OCI-LY7 (cell line): ENCODE results near the gene CEP72.

Experiments used
- EZH2phosphoT487 ChIP-seq: fragments of 200-600 bp; sonication (generic); IDR thresholded peaks from 2 replicates; pipeline ENCODE4 v1.6.1; 2018; ENCODE audit warnings: low read depth, borderline replicate concordance, mild to moderate bottlenecking, mixed run types, antibody characterized with exemption, low read length, moderate library complexity, mixed read lengths
- TF ChIP-seq, protein P1 (sequence below): fragments of 200-600 bp; sonication (generic); conservative IDR thresholded peaks from 2 replicates; pipeline ENCODE4 v1.5.1; 2014; ENCODE audit warnings: mild to moderate bottlenecking, antibody characterized with exemption, low read length, moderate library complexity, mixed read lengths

- TF ChIP-seq EZH2phosphoT487: no peak
- TF ChIP-seq, protein P1, sequence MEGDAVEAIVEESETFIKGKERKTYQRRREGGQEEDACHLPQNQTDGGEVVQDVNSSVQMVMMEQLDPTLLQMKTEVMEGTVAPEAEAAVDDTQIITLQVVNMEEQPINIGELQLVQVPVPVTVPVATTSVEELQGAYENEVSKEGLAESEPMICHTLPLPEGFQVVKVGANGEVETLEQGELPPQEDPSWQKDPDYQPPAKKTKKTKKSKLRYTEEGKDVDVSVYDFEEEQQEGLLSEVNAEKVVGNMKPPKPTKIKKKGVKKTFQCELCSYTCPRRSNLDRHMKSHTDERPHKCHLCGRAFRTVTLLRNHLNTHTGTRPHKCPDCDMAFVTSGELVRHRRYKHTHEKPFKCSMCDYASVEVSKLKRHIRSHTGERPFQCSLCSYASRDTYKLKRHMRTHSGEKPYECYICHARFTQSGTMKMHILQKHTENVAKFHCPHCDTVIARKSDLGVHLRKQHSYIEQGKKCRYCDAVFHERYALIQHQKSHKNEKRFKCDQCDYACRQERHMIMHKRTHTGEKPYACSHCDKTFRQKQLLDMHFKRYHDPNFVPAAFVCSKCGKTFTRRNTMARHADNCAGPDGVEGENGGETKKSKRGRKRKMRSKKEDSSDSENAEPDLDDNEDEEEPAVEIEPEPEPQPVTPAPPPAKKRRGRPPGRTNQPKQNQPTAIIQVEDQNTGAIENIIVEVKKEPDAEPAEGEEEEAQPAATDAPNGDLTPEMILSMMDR: no peak
Measured at GRCh38 chr5:664343-664993, 52.3 kb downstream of the CEP72 start.
